ENCODE results near the gene TRAPPC11.

DNA sequence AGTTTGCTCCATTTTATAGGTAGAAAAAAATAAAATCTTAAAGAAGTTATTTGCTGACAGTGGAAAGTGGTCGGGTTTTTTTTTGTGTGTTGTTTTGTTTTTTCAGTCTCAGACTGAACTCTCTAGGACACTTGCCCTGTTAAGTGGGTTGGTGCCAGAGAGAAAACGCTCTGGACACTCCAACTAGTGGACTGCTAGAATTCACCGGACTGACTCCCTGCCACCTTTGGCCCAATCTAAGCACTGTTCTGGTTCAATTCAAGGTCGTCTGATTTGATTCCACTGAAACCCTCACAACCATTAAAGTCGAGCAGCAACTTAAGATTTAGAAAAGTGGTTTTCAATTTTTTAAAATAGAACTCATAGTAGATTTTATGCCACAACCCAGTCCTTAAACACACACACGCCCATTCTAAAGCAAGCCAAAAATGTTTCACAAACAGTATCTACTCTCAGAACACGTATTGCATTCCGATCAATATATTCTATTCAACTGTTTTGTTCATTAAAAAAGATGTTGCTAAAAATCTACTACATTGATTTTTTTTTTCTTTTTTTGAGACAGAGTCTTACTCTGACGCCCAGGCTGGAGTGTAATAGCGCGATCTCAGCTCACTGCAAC, 27.4 kb upstream of the TRAPPC11 start:
- TF ChIP-seq, protein P1, sequence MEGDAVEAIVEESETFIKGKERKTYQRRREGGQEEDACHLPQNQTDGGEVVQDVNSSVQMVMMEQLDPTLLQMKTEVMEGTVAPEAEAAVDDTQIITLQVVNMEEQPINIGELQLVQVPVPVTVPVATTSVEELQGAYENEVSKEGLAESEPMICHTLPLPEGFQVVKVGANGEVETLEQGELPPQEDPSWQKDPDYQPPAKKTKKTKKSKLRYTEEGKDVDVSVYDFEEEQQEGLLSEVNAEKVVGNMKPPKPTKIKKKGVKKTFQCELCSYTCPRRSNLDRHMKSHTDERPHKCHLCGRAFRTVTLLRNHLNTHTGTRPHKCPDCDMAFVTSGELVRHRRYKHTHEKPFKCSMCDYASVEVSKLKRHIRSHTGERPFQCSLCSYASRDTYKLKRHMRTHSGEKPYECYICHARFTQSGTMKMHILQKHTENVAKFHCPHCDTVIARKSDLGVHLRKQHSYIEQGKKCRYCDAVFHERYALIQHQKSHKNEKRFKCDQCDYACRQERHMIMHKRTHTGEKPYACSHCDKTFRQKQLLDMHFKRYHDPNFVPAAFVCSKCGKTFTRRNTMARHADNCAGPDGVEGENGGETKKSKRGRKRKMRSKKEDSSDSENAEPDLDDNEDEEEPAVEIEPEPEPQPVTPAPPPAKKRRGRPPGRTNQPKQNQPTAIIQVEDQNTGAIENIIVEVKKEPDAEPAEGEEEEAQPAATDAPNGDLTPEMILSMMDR (conservative IDR thresholded peaks at IDR 0.05; ENCODE audit: low read depth in 2 of 2), result no peak
- TF ChIP-seq POLR2AphosphoS5 (IDR thresholded peaks at IDR 0.05; ENCODE audit: low read depth), result no peak
- TF ChIP-seq EZH2 (IDR thresholded peaks at IDR 0.05; ENCODE audit: low read depth, unreplicated experiment), result no peak
- no peak for TF ChIP-seq CREB1 (CRISPR knock-in tag; IDR thresholded peaks at IDR 0.05; ENCODE audit: low read depth)
- TF ChIP-seq EZH2phosphoT487 (IDR thresholded peaks at IDR 0.05; ENCODE audit: unreplicated experiment), result no peak
- TF ChIP-seq, protein P2, sequence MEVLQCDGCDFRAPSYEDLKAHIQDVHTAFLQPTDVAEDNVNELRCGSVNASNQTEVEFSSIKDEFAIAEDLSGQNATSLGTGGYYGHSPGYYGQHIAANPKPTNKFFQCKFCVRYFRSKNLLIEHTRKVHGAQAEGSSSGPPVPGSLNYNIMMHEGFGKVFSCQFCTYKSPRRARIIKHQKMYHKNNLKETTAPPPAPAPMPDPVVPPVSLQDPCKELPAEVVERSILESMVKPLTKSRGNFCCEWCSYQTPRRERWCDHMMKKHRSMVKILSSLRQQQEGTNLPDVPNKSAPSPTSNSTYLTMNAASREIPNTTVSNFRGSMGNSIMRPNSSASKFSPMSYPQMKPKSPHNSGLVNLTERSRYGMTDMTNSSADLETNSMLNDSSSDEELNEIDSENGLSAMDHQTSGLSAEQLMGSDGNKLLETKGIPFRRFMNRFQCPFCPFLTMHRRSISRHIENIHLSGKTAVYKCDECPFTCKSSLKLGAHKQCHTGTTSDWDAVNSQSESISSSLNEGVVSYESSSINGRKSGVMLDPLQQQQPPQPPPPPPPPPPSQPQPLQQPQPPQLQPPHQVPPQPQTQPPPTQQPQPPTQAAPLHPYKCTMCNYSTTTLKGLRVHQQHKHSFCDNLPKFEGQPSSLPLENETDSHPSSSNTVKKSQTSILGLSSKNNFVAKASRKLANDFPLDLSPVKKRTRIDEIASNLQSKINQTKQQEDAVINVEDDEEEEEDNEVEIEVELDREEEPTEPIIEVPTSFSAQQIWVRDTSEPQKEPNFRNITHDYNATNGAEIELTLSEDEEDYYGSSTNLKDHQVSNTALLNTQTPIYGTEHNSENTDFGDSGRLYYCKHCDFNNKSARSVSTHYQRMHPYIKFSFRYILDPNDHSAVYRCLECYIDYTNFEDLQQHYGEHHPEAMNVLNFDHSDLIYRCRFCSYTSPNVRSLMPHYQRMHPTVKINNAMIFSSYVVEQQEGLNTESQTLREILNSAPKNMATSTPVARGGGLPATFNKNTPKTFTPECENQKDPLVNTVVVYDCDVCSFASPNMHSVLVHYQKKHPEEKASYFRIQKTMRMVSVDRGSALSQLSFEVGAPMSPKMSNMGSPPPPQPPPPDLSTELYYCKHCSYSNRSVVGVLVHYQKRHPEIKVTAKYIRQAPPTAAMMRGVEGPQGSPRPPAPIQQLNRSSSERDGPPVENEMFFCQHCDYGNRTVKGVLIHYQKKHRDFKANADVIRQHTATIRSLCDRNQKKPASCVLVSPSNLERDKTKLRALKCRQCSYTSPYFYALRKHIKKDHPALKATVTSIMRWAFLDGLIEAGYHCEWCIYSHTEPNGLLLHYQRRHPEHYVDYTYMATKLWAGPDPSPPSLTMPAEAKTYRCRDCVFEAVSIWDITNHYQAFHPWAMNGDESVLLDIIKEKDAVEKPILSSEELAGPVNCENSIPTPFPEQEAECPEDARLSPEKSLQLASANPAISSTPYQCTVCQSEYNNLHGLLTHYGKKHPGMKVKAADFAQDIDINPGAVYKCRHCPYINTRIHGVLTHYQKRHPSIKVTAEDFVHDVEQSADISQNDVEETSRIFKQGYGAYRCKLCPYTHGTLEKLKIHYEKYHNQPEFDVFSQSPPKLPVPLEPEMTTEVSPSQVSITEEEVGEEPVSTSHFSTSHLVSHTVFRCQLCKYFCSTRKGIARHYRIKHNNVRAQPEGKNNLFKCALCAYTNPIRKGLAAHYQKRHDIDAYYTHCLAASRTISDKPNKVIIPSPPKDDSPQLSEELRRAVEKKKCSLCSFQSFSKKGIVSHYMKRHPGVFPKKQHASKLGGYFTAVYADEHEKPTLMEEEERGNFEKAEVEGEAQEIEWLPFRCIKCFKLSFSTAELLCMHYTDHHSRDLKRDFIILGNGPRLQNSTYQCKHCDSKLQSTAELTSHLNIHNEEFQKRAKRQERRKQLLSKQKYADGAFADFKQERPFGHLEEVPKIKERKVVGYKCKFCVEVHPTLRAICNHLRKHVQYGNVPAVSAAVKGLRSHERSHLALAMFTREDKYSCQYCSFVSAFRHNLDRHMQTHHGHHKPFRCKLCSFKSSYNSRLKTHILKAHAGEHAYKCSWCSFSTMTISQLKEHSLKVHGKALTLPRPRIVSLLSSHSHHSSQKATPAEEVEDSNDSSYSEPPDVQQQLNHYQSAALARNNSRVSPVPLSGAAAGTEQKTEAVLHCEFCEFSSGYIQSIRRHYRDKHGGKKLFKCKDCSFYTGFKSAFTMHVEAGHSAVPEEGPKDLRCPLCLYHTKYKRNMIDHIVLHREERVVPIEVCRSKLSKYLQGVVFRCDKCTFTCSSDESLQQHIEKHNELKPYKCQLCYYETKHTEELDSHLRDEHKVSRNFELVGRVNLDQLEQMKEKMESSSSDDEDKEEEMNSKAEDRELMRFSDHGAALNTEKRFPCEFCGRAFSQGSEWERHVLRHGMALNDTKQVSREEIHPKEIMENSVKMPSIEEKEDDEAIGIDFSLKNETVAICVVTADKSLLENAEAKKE (CRISPR knock-in tag; IDR thresholded peaks at IDR 0.05), result no peak
- TF ChIP-seq, protein P3, sequence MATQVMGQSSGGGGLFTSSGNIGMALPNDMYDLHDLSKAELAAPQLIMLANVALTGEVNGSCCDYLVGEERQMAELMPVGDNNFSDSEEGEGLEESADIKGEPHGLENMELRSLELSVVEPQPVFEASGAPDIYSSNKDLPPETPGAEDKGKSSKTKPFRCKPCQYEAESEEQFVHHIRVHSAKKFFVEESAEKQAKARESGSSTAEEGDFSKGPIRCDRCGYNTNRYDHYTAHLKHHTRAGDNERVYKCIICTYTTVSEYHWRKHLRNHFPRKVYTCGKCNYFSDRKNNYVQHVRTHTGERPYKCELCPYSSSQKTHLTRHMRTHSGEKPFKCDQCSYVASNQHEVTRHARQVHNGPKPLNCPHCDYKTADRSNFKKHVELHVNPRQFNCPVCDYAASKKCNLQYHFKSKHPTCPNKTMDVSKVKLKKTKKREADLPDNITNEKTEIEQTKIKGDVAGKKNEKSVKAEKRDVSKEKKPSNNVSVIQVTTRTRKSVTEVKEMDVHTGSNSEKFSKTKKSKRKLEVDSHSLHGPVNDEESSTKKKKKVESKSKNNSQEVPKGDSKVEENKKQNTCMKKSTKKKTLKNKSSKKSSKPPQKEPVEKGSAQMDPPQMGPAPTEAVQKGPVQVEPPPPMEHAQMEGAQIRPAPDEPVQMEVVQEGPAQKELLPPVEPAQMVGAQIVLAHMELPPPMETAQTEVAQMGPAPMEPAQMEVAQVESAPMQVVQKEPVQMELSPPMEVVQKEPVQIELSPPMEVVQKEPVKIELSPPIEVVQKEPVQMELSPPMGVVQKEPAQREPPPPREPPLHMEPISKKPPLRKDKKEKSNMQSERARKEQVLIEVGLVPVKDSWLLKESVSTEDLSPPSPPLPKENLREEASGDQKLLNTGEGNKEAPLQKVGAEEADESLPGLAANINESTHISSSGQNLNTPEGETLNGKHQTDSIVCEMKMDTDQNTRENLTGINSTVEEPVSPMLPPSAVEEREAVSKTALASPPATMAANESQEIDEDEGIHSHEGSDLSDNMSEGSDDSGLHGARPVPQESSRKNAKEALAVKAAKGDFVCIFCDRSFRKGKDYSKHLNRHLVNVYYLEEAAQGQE (IDR thresholded peaks at IDR 0.05; ENCODE audit: unreplicated experiment), result no peak
- TF ChIP-seq, protein P4, sequence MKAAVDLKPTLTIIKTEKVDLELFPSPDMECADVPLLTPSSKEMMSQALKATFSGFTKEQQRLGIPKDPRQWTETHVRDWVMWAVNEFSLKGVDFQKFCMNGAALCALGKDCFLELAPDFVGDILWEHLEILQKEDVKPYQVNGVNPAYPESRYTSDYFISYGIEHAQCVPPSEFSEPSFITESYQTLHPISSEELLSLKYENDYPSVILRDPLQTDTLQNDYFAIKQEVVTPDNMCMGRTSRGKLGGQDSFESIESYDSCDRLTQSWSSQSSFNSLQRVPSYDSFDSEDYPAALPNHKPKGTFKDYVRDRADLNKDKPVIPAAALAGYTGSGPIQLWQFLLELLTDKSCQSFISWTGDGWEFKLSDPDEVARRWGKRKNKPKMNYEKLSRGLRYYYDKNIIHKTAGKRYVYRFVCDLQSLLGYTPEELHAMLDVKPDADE (IDR thresholded peaks at IDR 0.05), result no peak
- TF ChIP-seq JUNB (IDR thresholded peaks at IDR 0.05; ENCODE audit: unreplicated experiment), result no peak
- no peak for TF ChIP-seq STAT1 (IDR thresholded peaks at IDR 0.05; ENCODE audit: unreplicated experiment)
- no peak for TF ChIP-seq ZNF331 (CRISPR knock-in tag; IDR thresholded peaks at IDR 0.05; ENCODE audit: low read depth)

Data from GM23338 (cell line).